HepG2 (cell line): ENCODE measurements around the gene APLNR.

Experiments used
- ATF6 ChIP-seq: sonication (generic); formaldehyde crosslinking; conservative IDR thresholded peaks from 2 replicates; pipeline ENCODE4 v1.4.0; 2020; ENCODE audit warnings: missing genetic modification reagents
- CAMTA2 ChIP-seq: sonication (generic); formaldehyde crosslinking; IDR thresholded peaks from 2 replicates; pipeline ENCODE4 v1.4.0; 2020; ENCODE audit warnings: mild to moderate bottlenecking, missing genetic modification reagents, borderline replicate concordance
- MTA3 ChIP-seq: sonication (generic); formaldehyde crosslinking; IDR thresholded peaks from 2 replicates; pipeline ENCODE4 v1.4.0; 2020; ENCODE audit warnings: missing genetic modification reagents
- POLR2A ChIP-seq, 2 experiments: IDR thresholded peaks; 2 replicates each; pipeline ENCODE4 v1.6.1; 2011; ENCODE audit warnings: low read depth in 2 of 2, low read length in 2 of 2, mild to moderate bottlenecking in 1 of 2, moderate library complexity in 1 of 2; ENCODE audit not compliant: insufficient read depth in 1 of 2
- SP1 ChIP-seq, 2 experiments: fragments of 450-650 bp in 1 of 2; sonication (generic) in 1 of 2; formaldehyde crosslinking in 1 of 2; IDR thresholded peaks; 2 replicates each; pipeline versions ENCODE4 v1.4.0 to v1.6.1; 2016 to 2020; ENCODE audit warnings: missing genetic modification reagents in 1 of 2
- SUZ12 ChIP-seq: fragments of 150-350 bp; IDR thresholded peaks from 2 replicates; pipeline ENCODE4 v1.6.1; 2014; ENCODE audit warnings: low read depth, low read length
- ZBTB8A ChIP-seq: sonication (generic); formaldehyde crosslinking; IDR thresholded peaks from 2 replicates; pipeline ENCODE4 v1.4.0; 2020; ENCODE audit warnings: mild to moderate bottlenecking, low read depth, missing genetic modification reagents, borderline replicate concordance
- ZFX ChIP-seq: sonication (generic); formaldehyde crosslinking; IDR thresholded peaks from 2 replicates; pipeline ENCODE4 v1.4.0; 2020; ENCODE audit warnings: mild to moderate bottlenecking, low read depth, missing genetic modification reagents, moderate library complexity
- ZMAT5 ChIP-seq: sonication (generic); formaldehyde crosslinking; IDR thresholded peaks from 2 replicates; pipeline ENCODE4 v1.5.0; 2020; ENCODE audit warnings: mild to moderate bottlenecking, low read depth, missing genetic modification reagents, borderline replicate concordance
- ZNF232 ChIP-seq: sonication (generic); formaldehyde crosslinking; IDR thresholded peaks from 2 replicates; pipeline ENCODE4 v1.4.0; 2020; ENCODE audit warnings: missing genetic modification reagents, borderline replicate concordance
- ZNF350 ChIP-seq: sonication (generic); formaldehyde crosslinking; IDR thresholded peaks from 2 replicates; pipeline ENCODE4 v1.4.0; 2020; ENCODE audit warnings: mild to moderate bottlenecking, low read depth, missing genetic modification reagents, borderline replicate concordance
- ZNF513 ChIP-seq: sonication (generic); formaldehyde crosslinking; conservative IDR thresholded peaks from 2 replicates; pipeline ENCODE4 v1.5.0; 2020; ENCODE audit warnings: missing genetic modification reagents
- ZNF660 ChIP-seq: sonication (generic); formaldehyde crosslinking; IDR thresholded peaks from 2 replicates; pipeline ENCODE4 v1.5.1; 2020; ENCODE audit warnings: mild to moderate bottlenecking, low read depth, missing genetic modification reagents, borderline replicate concordance
- ZNF780A ChIP-seq: sonication (generic); formaldehyde crosslinking; IDR thresholded peaks from 2 replicates; pipeline ENCODE4 v1.8.0; 2022; ENCODE audit warnings: mild to moderate bottlenecking, missing genetic modification reagents, moderate library complexity

- TF ChIP-seq ZNF350 = no peak
- no peak for TF ChIP-seq SP1 (IDR thresholded peaks at IDR 0.05)
- no peak for TF ChIP-seq SP1 (CRISPR knock-in tag; IDR thresholded peaks at IDR 0.05)
- no peak for TF ChIP-seq CAMTA2 (CRISPR knock-in tag)
- TF ChIP-seq ATF6 = no peak
- TF ChIP-seq ZNF780A (CRISPR knock-in tag) = no peak
- TF ChIP-seq ZNF513 (CRISPR knock-in tag) = no peak
- no peak for TF ChIP-seq ZNF660 (CRISPR knock-in tag)
- TF ChIP-seq ZNF232 (CRISPR knock-in tag) = no peak
- TF ChIP-seq POLR2A (IDR thresholded peaks at IDR 0.05; ENCODE audit: insufficient read depth in 1 of 2, low read depth in 2 of 2, low read length in 2 of 2) = no peak
- TF ChIP-seq ZBTB8A (CRISPR knock-in tag) = no peak
- no peak for TF ChIP-seq ZMAT5 (CRISPR knock-in tag)
- no peak for TF ChIP-seq MTA3
- no peak for TF ChIP-seq SUZ12
- TF ChIP-seq ZFX (CRISPR knock-in tag) = no peak
Measured at GRCh38 chr11:57191311-57192219, 45.5 kb downstream of the APLNR start.
